KOPT-K1 (cell line): ENCODE measurements around the gene RPE.
A peak's percentile ranks its signal among the peaks of the same experiment; 100 is the strongest.

Experiments
- H3K27ac ChIP-seq: fragments of 200-600 bp; sonication (generic); 2 replicates; pipeline ENCODE4 v1.5.1; 2016; ENCODE audit warnings: antibody characterized with exemption, mild to moderate bottlenecking, low read depth, low read length; ENCODE audit not compliant: poor library complexity, severe bottlenecking
- H3K36me3 ChIP-seq: fragments of 200-600 bp; sonication (generic); 2 replicates; pipeline ENCODE4 v1.5.1; 2017; ENCODE audit warnings: antibody characterized with exemption, mild to moderate bottlenecking, low read length, moderate library complexity; ENCODE audit not compliant: insufficient read depth
- H3K9me3 ChIP-seq: fragments of 200-600 bp; sonication (generic); 2 replicates; pipeline ENCODE4 v1.5.1; 2017; ENCODE audit warnings: antibody characterized with exemption, low read length, mild to moderate bottlenecking; ENCODE audit not compliant: insufficient read depth, poor library complexity, severe bottlenecking

RPE gene

GRCh38 chr2:210002158-210003157 is at the start of gene RPE:
Gene RPE, plus strand, starts transcription at chr2:210002638. Its CDS starts 24 bp downstream, at chr2:210002662.
- Histone ChIP-seq H3K27ac (peak within 1 kb of the TSS; percentile 71), H3K36me3 (peaks cover 33% of the 10 kb centered on the region), H3K9me3 (no peaks in the 10 kb centered on the region)

- no peaks in the 10 kb centered on the region for H3K36me3 ChIP-seq
- H3K9me3 ChIP-seq, result no peaks in the 10 kb centered on the region
- H3K27ac ChIP-seq, result no peak overlapping the region
Measured at GRCh38 chr2:209956271-209956670, 46.2 kb upstream of the RPE start.

GRCh38 chr2:209958016-209958415 is 44.4 kb upstream of the RPE start:
- Histone ChIP-seq H3K36me3 (no peaks in the 10 kb centered on the region), H3K9me3 (no peaks in the 10 kb centered on the region), H3K27ac (no peak overlapping the region)

GRCh38 chr2:209960045-209960444 is 42.4 kb upstream of the RPE start:
- Histone ChIP-seq H3K9me3 (no peaks in the 10 kb centered on the region), H3K27ac (no peak overlapping the region), H3K36me3 (no peaks in the 10 kb centered on the region)

- Histone ChIP-seq H3K36me3 (no peaks in the 10 kb centered on the region), H3K27ac (no peak overlapping the region), H3K9me3 (no peaks in the 10 kb centered on the region)
Measured at GRCh38 chr2:209960676-209961630, 41.5 kb upstream of the RPE start.

- Histone ChIP-seq H3K27ac (no peak overlapping the region), H3K36me3 (no peaks in the 10 kb centered on the region), H3K9me3 (no peaks in the 10 kb centered on the region)
Measured at GRCh38 chr2:209965723-209966122, 36.7 kb upstream of the RPE start.

GRCh38 chr2:209969692-209970091 is 32.7 kb upstream of the RPE start:
- no peaks in the 10 kb centered on the region for H3K9me3 ChIP-seq
- H3K36me3 ChIP-seq, result no peaks in the 10 kb centered on the region
- no peak overlapping the region for H3K27ac ChIP-seq

GRCh38 chr2:209970271-209970670 is 32.2 kb upstream of the RPE start:
- H3K9me3 ChIP-seq, result no peaks in the 10 kb centered on the region
- H3K27ac ChIP-seq, result no peak overlapping the region

GRCh38 chr2:209970711-209971110 is 31.7 kb upstream of the RPE start:
- H3K9me3 ChIP-seq, result no peaks in the 10 kb centered on the region
- H3K36me3 ChIP-seq, result no peaks in the 10 kb centered on the region
- H3K27ac ChIP-seq, result no peak overlapping the region

More at GRCh38 chr2:209970271-209970670, 32.2 kb upstream of the RPE start:
- no peaks in the 10 kb centered on the region for H3K36me3 ChIP-seq

- Histone ChIP-seq H3K9me3 (no peaks in the 10 kb centered on the region), H3K36me3 (no peaks in the 10 kb centered on the region), H3K27ac (no peak overlapping the region)
Measured at GRCh38 chr2:209973328-209973727, 29.1 kb upstream of the RPE start.

GRCh38 chr2:209974576-209974975 is 27.9 kb upstream of the RPE start:
- Histone ChIP-seq H3K36me3 (no peaks in the 10 kb centered on the region), H3K27ac (no peak overlapping the region), H3K9me3 (no peaks in the 10 kb centered on the region)

- no peak overlapping the region for H3K27ac ChIP-seq
- no peaks in the 10 kb centered on the region for H3K36me3 ChIP-seq
- H3K9me3 ChIP-seq, result no peaks in the 10 kb centered on the region
Measured at GRCh38 chr2:209976698-209977385, 25.6 kb upstream of the RPE start.

GRCh38 chr2:209977386-209978239 is 24.8 kb upstream of the RPE start:
- H3K27ac ChIP-seq, result no peak overlapping the region

GRCh38 chr2:209984291-209984690 is 18.1 kb upstream of the RPE start:
- Histone ChIP-seq H3K27ac (no peak overlapping the region), H3K36me3 (no peaks in the 10 kb centered on the region), H3K9me3 (no peaks in the 10 kb centered on the region)

More at GRCh38 chr2:209977386-209978239, 24.8 kb upstream of the RPE start:
- Histone ChIP-seq H3K36me3 (no peaks in the 10 kb centered on the region), H3K9me3 (no peaks in the 10 kb centered on the region)
